Measurements from ENCODE around the gene BPIFB2. TPM values are rescaled to one million over a fixed set of nuclear protein-coding genes. Genes with fewer than 3 reads are reported as not detected.

The BPIFB2 gene, protein sequence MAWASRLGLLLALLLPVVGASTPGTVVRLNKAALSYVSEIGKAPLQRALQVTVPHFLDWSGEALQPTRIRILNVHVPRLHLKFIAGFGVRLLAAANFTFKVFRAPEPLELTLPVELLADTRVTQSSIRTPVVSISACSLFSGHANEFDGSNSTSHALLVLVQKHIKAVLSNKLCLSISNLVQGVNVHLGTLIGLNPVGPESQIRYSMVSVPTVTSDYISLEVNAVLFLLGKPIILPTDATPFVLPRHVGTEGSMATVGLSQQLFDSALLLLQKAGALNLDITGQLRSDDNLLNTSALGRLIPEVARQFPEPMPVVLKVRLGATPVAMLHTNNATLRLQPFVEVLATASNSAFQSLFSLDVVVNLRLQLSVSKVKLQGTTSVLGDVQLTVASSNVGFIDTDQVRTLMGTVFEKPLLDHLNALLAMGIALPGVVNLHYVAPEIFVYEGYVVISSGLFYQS
- not detected in 5 replicates for total RNA-seq (2022; extraction: Qiagen RNA extraction; ENCODE audit: low read depth)

DNA sequence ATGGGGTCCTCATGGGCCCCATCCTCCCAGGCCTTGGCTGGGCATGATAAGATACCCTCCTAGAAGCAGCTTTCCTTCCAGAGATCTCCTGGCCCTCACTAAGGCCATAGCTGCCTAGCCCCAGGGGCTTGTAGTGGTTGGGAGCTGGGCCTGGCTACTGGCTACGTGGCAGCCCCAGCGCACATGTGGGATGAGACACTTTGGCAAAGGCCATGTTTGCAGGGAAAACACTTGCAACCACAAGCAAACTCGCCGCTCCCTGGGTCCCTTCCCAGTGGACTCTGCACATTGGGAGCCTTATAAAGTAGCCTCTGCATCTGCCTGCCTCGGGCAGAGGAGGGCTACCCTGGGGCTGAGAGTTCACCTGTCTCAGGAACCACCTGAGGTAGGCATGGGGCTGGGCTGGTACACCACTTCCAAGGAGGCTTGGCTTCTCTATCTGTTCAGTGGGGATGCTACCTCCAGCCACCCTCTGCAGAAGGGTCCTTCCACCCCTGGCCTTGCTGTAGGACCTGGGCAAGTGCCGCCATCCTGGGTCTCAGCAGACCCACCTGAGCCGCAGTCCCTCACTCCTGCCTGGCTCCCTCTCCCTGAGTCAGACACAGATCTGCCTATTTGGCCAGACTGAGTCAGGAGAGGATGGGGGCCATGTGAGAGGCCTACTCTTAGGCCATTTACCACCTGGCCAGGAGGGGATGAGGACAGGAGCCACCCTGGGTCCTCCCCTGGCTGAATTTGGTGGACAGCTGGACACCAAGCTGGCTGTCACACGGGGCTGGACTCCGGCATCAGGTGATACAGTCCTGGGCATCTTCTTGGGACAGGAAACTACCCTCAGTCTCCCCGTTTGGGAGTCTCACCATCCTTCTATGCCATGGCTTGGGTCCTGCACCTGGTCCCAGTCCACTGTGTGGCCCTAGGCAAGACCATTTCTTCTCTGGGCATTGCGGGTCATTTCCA is at the start of gene BPIFB2:
BPIFB2 (plus strand) TSS at position 329 of the 960 bp plus-strand sequence. CDS start 871 bp downstream, outside the sequence.

DNA sequence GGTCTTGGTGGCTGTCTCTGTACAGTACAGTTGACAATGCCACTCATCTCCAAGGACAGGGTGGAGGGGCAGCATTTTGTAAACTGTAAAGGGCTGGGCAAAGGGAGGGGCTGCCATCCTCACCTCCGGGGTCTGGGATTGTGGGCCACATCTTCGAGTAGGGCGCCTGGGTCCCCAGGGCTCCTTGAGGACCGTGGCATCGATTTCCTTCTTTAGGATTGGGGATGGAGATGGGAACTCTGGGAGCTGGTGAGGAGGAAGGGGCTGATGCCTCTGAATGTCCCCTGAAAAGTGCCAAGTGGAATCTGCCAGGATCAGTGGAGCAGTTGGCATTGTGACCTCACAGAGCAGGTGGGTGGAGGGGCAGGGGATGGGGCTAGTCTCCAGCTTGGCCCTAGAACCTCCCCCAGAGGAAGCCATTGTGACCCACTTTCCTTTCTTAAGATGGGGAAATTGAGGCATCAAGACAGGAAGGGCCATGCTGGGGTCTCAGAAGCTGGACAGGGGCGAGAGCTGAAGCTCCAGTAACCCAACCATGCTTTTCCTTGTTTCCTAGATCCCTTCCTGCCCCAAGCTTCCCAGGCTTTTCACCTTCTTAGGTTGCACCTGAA is 3.3 kb upstream of the BPIFB2 start, which contains the start of gene SUN5:
SUN5 (minus strand) TSS at position 293 of the 611 bp plus-strand sequence; CDS start at position 200, 93 bp downstream.

DNA sequence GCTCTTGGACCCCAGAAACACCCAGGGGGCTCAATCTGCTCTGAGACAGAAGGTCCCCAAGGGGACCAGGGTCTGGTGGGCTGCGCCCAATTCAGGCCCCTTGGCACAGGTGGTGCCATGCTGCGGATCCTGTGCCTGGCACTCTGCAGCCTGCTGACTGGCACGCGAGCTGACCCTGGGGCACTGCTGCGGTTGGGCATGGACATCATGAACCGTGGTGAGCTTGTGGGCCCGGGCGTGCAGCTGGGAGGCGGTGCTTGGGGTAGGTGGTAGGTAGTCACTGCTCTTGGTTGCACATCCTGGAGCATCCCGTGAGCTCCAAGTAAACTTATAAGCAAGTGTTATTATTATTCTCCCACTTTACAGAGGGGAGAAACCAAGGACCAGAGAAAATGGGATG is 24.0 kb downstream of the BPIFB2 start, which contains the start of gene BPIFB6:
BPIFB6 (plus strand) TSS at position 118 of the 400 bp plus-strand sequence; CDS start at position 118, 0 bp downstream.

DNA sequence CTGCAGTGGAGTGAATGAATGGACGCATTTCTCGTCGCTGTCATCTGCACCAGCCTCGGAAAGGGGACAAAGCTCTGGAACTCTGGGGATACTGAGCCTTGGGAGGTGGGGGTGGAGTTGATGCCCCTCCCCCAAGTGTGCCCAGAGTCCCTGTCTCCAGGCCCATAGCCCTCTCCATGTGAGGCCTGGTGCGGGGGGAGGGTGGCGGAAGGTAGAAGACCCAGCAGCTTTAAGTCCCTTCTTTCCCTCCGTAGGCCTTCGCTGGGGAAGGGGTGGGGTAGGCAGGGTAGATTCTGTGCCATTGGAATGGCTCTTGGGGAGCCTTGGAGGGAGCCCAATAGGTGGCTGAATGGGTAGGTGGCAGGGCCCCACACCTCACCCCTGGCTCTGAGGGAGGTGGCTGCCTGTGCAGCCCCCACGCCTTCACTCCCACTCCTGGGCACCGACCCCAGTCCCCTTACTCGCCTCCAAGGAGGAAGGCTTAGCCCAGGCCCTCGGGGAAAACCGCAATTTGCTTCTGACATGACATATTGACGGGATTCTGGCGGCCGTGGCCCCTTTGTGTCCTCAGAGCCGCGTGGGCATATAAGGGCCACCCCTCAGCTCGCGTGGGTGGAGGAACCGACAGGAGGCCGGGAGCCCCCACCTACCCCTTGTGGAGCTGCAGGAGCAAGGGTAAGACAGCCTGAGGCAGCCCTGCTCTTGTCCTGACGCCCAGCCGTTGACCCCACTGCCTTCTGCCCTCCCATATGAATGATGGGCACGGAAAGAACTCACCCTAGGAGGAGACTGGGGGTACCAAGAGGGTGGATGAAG is 46.0 kb downstream of the BPIFB2 start, which contains the start of gene BPIFB3:
BPIFB3 (plus strand) TSS at position 613 of the 816 bp plus-strand sequence. CDS start 1,533 bp downstream, outside the sequence.

Other genes with a start within 250 kb of the BPIFB2 start
- gene DNMT3B, start 245.3 kb upstream of the BPIFB2 start, total RNA-seq (2022; extraction: Qiagen RNA extraction; ENCODE audit: low read depth): 3.3 to 5.2 TPM (median 4.2 TPM) in 5 replicates
- 134 to 153 TPM (median 143 TPM) in 5 replicates for gene MAPRE1, start 187.8 kb upstream of the BPIFB2 start, total RNA-seq (2022; extraction: Qiagen RNA extraction; ENCODE audit: low read depth)
- gene EFCAB8, start 148.8 kb upstream of the BPIFB2 start, total RNA-seq (2022; extraction: Qiagen RNA extraction; ENCODE audit: low read depth): not detected in 5 replicates
- gene SUN5, start 3.3 kb upstream of the BPIFB2 start, total RNA-seq (2022; extraction: Qiagen RNA extraction; ENCODE audit: low read depth): not detected in 5 replicates
- not detected in 5 replicates for gene BPIFB6, start 23.9 kb downstream of the BPIFB2 start, total RNA-seq (2022; extraction: Qiagen RNA extraction; ENCODE audit: low read depth)
- gene BPIFB3, start 46.2 kb downstream of the BPIFB2 start, total RNA-seq (2022; extraction: Qiagen RNA extraction; ENCODE audit: low read depth): not detected in 5 replicates
- not detected in 5 replicates for gene BPIFB4, start 71.9 kb downstream of the BPIFB2 start, total RNA-seq (2022; extraction: Qiagen RNA extraction; ENCODE audit: low read depth)
- 0.19 TPM in 1 of 5 replicates, not detected in the others for gene BPIFA2, start 160.5 kb downstream of the BPIFB2 start, total RNA-seq (2022; extraction: Qiagen RNA extraction; ENCODE audit: low read depth)
- not detected in 5 replicates for gene BPIFA3, start 209.6 kb downstream of the BPIFB2 start, total RNA-seq (2022; extraction: Qiagen RNA extraction; ENCODE audit: low read depth)
- not detected in 5 replicates for gene BPIFA1, start 228.3 kb downstream of the BPIFB2 start, total RNA-seq (2022; extraction: Qiagen RNA extraction; ENCODE audit: low read depth)